H1 (cell line): ENCODE results near the gene GALK1. TPM values are rescaled to one million over a fixed set of nuclear protein-coding genes. Genes with fewer than 3 reads are reported as not detected.

ENCODE experiments used
- CTCF ChIA-PET: fragments of 300-600 bp; sonication (Branson Sonifier 250); formaldehyde crosslinking; loops from one replicate; lab custom pipeline; 2021; ENCODE audit not compliant: partially characterized antibody; lab: Charles Lee
- POLR2A ChIA-PET: fragments of 300-600 bp; sonication (Branson Sonifier 250); formaldehyde crosslinking; loops from one replicate; lab custom pipeline; 2021; ENCODE audit warnings: inconsistent platforms; ENCODE audit not compliant: partially characterized antibody; lab: Charles Lee
- DNase-seq, 2 experiments: peaks; one replicate each; pipeline versions ENCODE4 v3.0.0 to v3.0.0-alpha.2; 2010 to 2022; ENCODE audit warnings: low spot score in 2 of 2, low read depth in 1 of 2, mixed read lengths in 1 of 2
- FAIRE-seq: peaks from 2 replicates; lab custom pipeline; 2011; peaks lifted over from hg19 to GRCh38; lab: Jason Lieb, UNC
- H2AFZ ChIP-seq: 2 replicates; pipeline ENCODE4 v1.8.1; 2012; ENCODE audit warnings: low read length, inconsistent platforms
- H2AK5ac ChIP-seq: 2 replicates; pipeline ENCODE4 v1.6.1; 2013; ENCODE audit warnings: low read depth, low read length
- H2BK120ac ChIP-seq: replicated peaks from 2 replicates; pipeline ENCODE3; 2013; ENCODE audit warnings: low read depth, low read length, inconsistent platforms
- H2BK12ac ChIP-seq: 2 replicates; pipeline ENCODE4 v1.6.1; 2013; ENCODE audit warnings: low read depth, low read length
- H2BK15ac ChIP-seq: 2 replicates; pipeline ENCODE4 v1.6.1; 2013; ENCODE audit warnings: low read length
- H2BK20ac ChIP-seq: 2 replicates; pipeline ENCODE4 v1.6.1; 2013; ENCODE audit warnings: low read length
- H2BK5ac ChIP-seq: 2 replicates; pipeline ENCODE4 v1.6.1; 2013; ENCODE audit warnings: low read depth, low read length
- H3K14ac ChIP-seq: 2 replicates; pipeline ENCODE4 v1.6.1; 2013; ENCODE audit warnings: inconsistent platforms; ENCODE audit not compliant: insufficient read length
- H3K18ac ChIP-seq: 2 replicates; pipeline ENCODE4 v1.6.1; 2013; ENCODE audit warnings: low read length; ENCODE audit errors: extremely low read depth
- H3K23ac ChIP-seq: 2 replicates; pipeline ENCODE4 v1.6.1; 2013; ENCODE audit warnings: inconsistent platforms; ENCODE audit not compliant: insufficient read length
- H3K23me2 ChIP-seq: 2 replicates; pipeline ENCODE4 v1.6.1; 2013; ENCODE audit warnings: low read depth, low read length
- H3K27ac ChIP-seq: 2 replicates; pipeline ENCODE4 v1.6.1; 2011; ENCODE audit warnings: low read depth, low read length, inconsistent platforms
- H3K27me3 ChIP-seq, 4 experiments: replicated peaks in 1 of 4; 1 replicate in 1 of 4; 2 replicates in 3 of 4; pipeline versions ENCODE4 v1.6.1 to v1.8.1; 2011 to 2013; ENCODE audit warnings: low read length in 3 of 4, mild to moderate bottlenecking in 3 of 4, inconsistent platforms in 2 of 4, mixed read lengths in 2 of 4, moderate library complexity in 1 of 4; ENCODE audit not compliant: control insufficient read depth in 3 of 4, insufficient read depth in 3 of 4; ENCODE audit errors: extremely low read depth in 1 of 4
- H3K36me3 ChIP-seq, 4 experiments: 2 replicates each; pipeline versions ENCODE4 v1.6.1 to v1.8.1; 2011 to 2013; ENCODE audit warnings: mild to moderate bottlenecking in 4 of 4, low read length in 3 of 4, moderate library complexity in 2 of 4, control low read depth in 1 of 4, inconsistent platforms in 1 of 4; ENCODE audit not compliant: insufficient read depth in 4 of 4, control insufficient read depth in 2 of 4
- H3K4ac ChIP-seq: replicated peaks from 2 replicates; pipeline ENCODE3; 2013; ENCODE audit warnings: low read length, low read depth, mixed read lengths, inconsistent platforms; ENCODE audit not compliant: insufficient read length
- H3K4me1 ChIP-seq, 4 experiments: replicated peaks in 1 of 4; 1 replicate in 1 of 4; 2 replicates in 3 of 4; pipeline versions ENCODE4 v1.6.1 to v1.8.1; 2011 to 2013; ENCODE audit warnings: low read length in 3 of 4, inconsistent platforms in 2 of 4, mixed read lengths in 1 of 4; ENCODE audit not compliant: insufficient read depth in 4 of 4, control insufficient read depth in 3 of 4
- H3K4me2 ChIP-seq, 2 experiments: 2 replicates each; pipeline versions ENCODE4 v1.6.1 to v1.8.1; 2011 to 2013; ENCODE audit warnings: low read depth in 2 of 2, low read length in 2 of 2, control low read depth in 1 of 2, inconsistent platforms in 1 of 2, mild to moderate bottlenecking in 1 of 2; ENCODE audit not compliant: insufficient read depth in 1 of 2
- H3K4me3 ChIP-seq, 4 experiments: fragments of 200-600, 300-600 bp in 1 of 4; sonication (generic), shearing (Covaris generic), sonication (Bioruptor Twin) in 1 of 4; 2 replicates each; pipeline versions ENCODE4 v1.5.1 to v1.8.1; 2011 to 2016; ENCODE audit warnings: low read length in 4 of 4, low read depth in 3 of 4, control low read depth in 2 of 4, inconsistent platforms in 2 of 4, mild to moderate bottlenecking in 2 of 4, mixed read lengths in 1 of 4, moderate library complexity in 1 of 4; ENCODE audit not compliant: insufficient read depth in 2 of 4; ENCODE audit errors: extremely low read depth in 1 of 4
- H3K56ac ChIP-seq: replicated peaks from 2 replicates; pipeline ENCODE3; 2013; ENCODE audit warnings: low read depth, mild to moderate bottlenecking, mixed read lengths, low read length, inconsistent platforms; ENCODE audit not compliant: insufficient read length
- H3K79me1 ChIP-seq: 2 replicates; pipeline ENCODE4 v1.6.1; 2013; ENCODE audit warnings: low read depth, low read length, control low read depth
- H3K79me2 ChIP-seq, 2 experiments: 2 replicates each; pipeline versions ENCODE4 v1.6.1 to v1.8.1; 2012 to 2013; ENCODE audit warnings: low read length in 2 of 2, mild to moderate bottlenecking in 2 of 2, inconsistent platforms in 1 of 2; ENCODE audit not compliant: insufficient read depth in 2 of 2, control insufficient read depth in 1 of 2
- H3K9ac ChIP-seq, 4 experiments: replicated peaks in 1 of 4; 1 replicate in 1 of 4; 2 replicates in 3 of 4; pipeline versions ENCODE4 v1.6.1 to v1.8.1; 2011 to 2013; ENCODE audit warnings: low read depth in 3 of 4, low read length in 3 of 4, control low read depth in 2 of 4, mild to moderate bottlenecking in 2 of 4, moderate library complexity in 2 of 4, inconsistent platforms in 1 of 4; ENCODE audit errors: extremely low read depth in 1 of 4
- H3K9me3 ChIP-seq, 2 experiments: 2 replicates each; pipeline versions ENCODE4 v1.6.1 to v1.8.1; 2012 to 2013; ENCODE audit warnings: mild to moderate bottlenecking in 2 of 2, moderate library complexity in 2 of 2, control low read depth in 1 of 2, inconsistent platforms in 1 of 2, low read depth in 1 of 2, low read length in 1 of 2, mixed read lengths in 1 of 2; ENCODE audit not compliant: insufficient read depth in 2 of 2
- H4K20me1 ChIP-seq, 2 experiments: replicated peaks in 1 of 2; 2 replicates each; pipeline versions ENCODE3 to v1.8.1; 2011 to 2013; ENCODE audit warnings: inconsistent platforms in 2 of 2, low read length in 2 of 2, mild to moderate bottlenecking in 1 of 2; ENCODE audit not compliant: insufficient read depth in 2 of 2, control insufficient read depth in 1 of 2
- H4K5ac ChIP-seq: 2 replicates; pipeline ENCODE4 v1.6.1; 2013; ENCODE audit warnings: low read length, low read depth, mixed read lengths, inconsistent platforms; ENCODE audit not compliant: insufficient read length
- H4K8ac ChIP-seq: 2 replicates; pipeline ENCODE4 v1.8.0; 2013; ENCODE audit warnings: mild to moderate bottlenecking, moderate library complexity, low read length, inconsistent platforms; ENCODE audit not compliant: insufficient read depth; ENCODE audit errors: extremely low read depth
- H4K91ac ChIP-seq: replicated peaks from 2 replicates; pipeline ENCODE3; 2013; ENCODE audit warnings: low read length, mixed read lengths, inconsistent platforms; ENCODE audit not compliant: insufficient read length
- BRCA1 ChIP-seq: IDR thresholded peaks from 2 replicates; pipeline ENCODE4 v1.6.1; 2012; ENCODE audit warnings: low read depth, low read length, improper control_type of control experiment
- CEBPB ChIP-seq: IDR thresholded peaks from 2 replicates; pipeline ENCODE4 v1.6.1; 2012; ENCODE audit warnings: low read depth, low read length
- POLR2A ChIP-seq, 2 experiments: IDR thresholded peaks; 1 replicate in 1 of 2; 2 replicates in 1 of 2; pipeline ENCODE4 v1.6.1; 2011; ENCODE audit warnings: low read depth in 2 of 2, low read length in 2 of 2, mild to moderate bottlenecking in 2 of 2; ENCODE audit errors: control extremely low read depth in 1 of 2
- POLR2AphosphoS5 ChIP-seq: IDR thresholded peaks from 2 replicates; pipeline ENCODE4 v1.6.1; 2011; ENCODE audit warnings: low read depth, low read length
- SUZ12 ChIP-seq: fragments of 200-600 bp; sonication (generic); IDR thresholded peaks from 2 replicates; pipeline ENCODE4 v1.6.1; 2012; ENCODE audit warnings: mild to moderate bottlenecking, inconsistent platforms, low read length, moderate library complexity, mixed read lengths
- WGBS, 2 experiments: shearing (Covaris generic) in 1 of 2; methylation state at CpG; one replicate each; pipeline versions ENCODE4 v1.1.6 to v1.1.7; 2013 to 2015; ENCODE audit warnings: low lambda C conversion rate in 2 of 2, mixed read lengths in 2 of 2, inconsistent platforms in 1 of 2, low coverage in 1 of 2, missing lambda C conversion rate in 1 of 2; ENCODE audit not compliant: insufficient replicate concordance in 2 of 2, insufficient coverage in 1 of 2, insufficient read length in 1 of 2; ENCODE audit errors: extremely low coverage in 1 of 2, missing lambda C conversion rate in 1 of 2; 5-methylcytosine and 5-hydroxymethylcytosine counted together
- polyA plus RNA-seq, 7 experiments: library from polyadenylated mRNA; depleted of rRNA in 3 of 7; stranded (reverse) in 5 of 7; unstranded in 2 of 7; fragments of >200 nt in 5 of 7; fragments of 200-250 nt in 2 of 7; gene quantifications; 1 replicate in 5 of 7; 2 replicates in 1 of 7; 4 replicates in 1 of 7; pipeline versions ENCODE4 v1.2.1 to v1.2.3, GENCODE V29; 2011 to 2013; ENCODE audit warnings: missing spikeins in 2 of 7, mixed read lengths in 2 of 7
- total RNA-seq: library from RNA; stranded (reverse); fragmentation: NEBNext Ultra II Directional; extraction: Animal tissue kit (Norgen Biotek cat#: 25700); gene quantifications from 2 replicates; pipeline ENCODE4 v1.2.1, GENCODE V29; 2021
- TF ChIP-seq, protein P1 (sequence below), 3 experiments: IDR thresholded peaks; 1 replicate in 2 of 3; 2 replicates in 1 of 3; pipeline versions ENCODE4 v1.5.1 to v1.6.1; 2011; ENCODE audit warnings: low read length in 3 of 3, mild to moderate bottlenecking in 3 of 3, inconsistent platforms in 2 of 3, low read depth in 1 of 3, moderate library complexity in 1 of 3; ENCODE audit not compliant: insufficient read depth in 1 of 3; ENCODE audit errors: control extremely low read depth in 1 of 3
- TF ChIP-seq, protein P2 (sequence below): IDR thresholded peaks from 2 replicates; pipeline ENCODE4 v1.6.1; 2012; ENCODE audit warnings: inconsistent platforms

The GALK1 gene
- total and polyA plus RNA-seq, 2 of the 8 experiments (the other 6 are each of a cell fraction or from before 2014, with no cell fraction given) = 34.1 to 47.9 TPM

DNA sequence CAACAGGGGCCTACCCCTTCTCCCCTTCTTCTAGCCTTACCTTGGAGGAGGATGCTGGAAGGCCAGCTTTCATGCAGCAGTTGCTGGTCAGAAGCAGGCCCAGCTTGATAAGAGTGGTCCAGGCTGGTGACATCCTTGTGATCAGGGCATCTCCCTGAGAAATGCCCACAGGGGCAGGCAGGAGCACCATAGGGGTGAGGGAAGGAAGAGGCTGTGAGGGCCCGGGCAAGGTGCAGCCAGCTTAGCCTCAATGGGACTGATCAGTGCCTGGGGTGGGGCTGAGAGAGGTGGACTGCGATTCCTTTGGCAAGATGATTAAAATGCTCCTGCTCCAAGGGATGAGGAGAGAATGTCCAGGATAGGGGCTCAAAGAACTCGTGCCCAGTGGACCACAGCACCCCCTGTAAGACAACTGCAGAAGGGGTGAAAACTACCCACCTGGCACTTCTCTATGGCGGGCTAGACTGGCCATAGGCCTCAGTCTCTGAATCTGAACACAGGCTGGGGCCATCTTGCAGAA lies 9.5 kb upstream of the GALK1 start:
- 95% methylated on average over 4 of the region's 4 CpGs; no CpG with 5 or more reads in 1 of the 2 experiments for WGBS, 2 experiments
- no peak for DNase-seq
- Histone ChIP-seq H2BK5ac (no peak overlapping the region), H3K14ac (no peak overlapping the region), H3K79me2 (peaks cover 3 to 28% of the 10 kb centered on the region in 2 experiments; a peak in 3 of 4 replicates), H2BK15ac (no peak overlapping the region), H3K79me1 (no peaks in the 10 kb centered on the region), H3K23ac (no peak overlapping the region), H3K4me2 (no peak overlapping the region), H3K36me3 (peaks cover 0 to 29% (median 14%) of the 10 kb centered on the region in 4 experiments; a peak in 5 of 8 replicates), H2BK12ac (no peak overlapping the region; the same call in 1 of the 2 replicates), H3K4ac (no peak overlapping the region), H2BK20ac (no peak overlapping the region), H4K5ac (no peak overlapping the region), H3K18ac (no peak overlapping the region), H3K9ac (no peak overlapping the region; a peak in 1 of 7 replicates), H3K4me1 (peaks cover 0 to 4% (median 0%) of the 10 kb centered on the region in 4 experiments; a peak in 4 of 7 replicates), H3K4me3 (no peak overlapping the region), H4K8ac (0 out of 2 replicates have a peak overlapping the region, but pooled peaks have one; percentile 45), H4K20me1 (peaks cover 10 to 12% of the 10 kb centered on the region in 2 experiments), H3K27me3 (no peaks in the 10 kb centered on the region), H2AFZ (no peak overlapping the region), H3K23me2 (no peaks in the 10 kb centered on the region), H3K27ac (no peak overlapping the region), H3K9me3 (no peaks in the 10 kb centered on the region), H2BK120ac (no peak overlapping the region), H2AK5ac (no peak overlapping the region), H3K56ac (no peak overlapping the region), H4K91ac (no peak overlapping the region)
- POLR2A ChIA-PET = interaction anchor here (1.0 to 8.5 kb wide), 10 partner anchors 11 to 257 kb away, joined by 3 to 425 read pairs (median 24); partner anchors contain the start of genes GALK1, ITGB4, TRIM47 and UNK
- CTCF ChIA-PET = interaction anchor here (0.8 to 21.4 kb wide), 9 partner anchors 10 to 133 kb away, joined by 3 to 359 read pairs (median 4); partner anchors contain the start of genes GALK1 and UNK
- TF ChIP-seq POLR2AphosphoS5 (0 out of 2 replicates have a peak, but pooled peaks have one; percentile 10), POLR2A (IDR thresholded peaks at IDR 0.05; ENCODE audit: control extremely low read depth in 1 of 2, low read depth in 2 of 2, low read length in 2 of 2) (no peak), SUZ12 (no peak), CEBPB (no peak), BRCA1 (no peak)
- TF ChIP-seq, protein P1, sequence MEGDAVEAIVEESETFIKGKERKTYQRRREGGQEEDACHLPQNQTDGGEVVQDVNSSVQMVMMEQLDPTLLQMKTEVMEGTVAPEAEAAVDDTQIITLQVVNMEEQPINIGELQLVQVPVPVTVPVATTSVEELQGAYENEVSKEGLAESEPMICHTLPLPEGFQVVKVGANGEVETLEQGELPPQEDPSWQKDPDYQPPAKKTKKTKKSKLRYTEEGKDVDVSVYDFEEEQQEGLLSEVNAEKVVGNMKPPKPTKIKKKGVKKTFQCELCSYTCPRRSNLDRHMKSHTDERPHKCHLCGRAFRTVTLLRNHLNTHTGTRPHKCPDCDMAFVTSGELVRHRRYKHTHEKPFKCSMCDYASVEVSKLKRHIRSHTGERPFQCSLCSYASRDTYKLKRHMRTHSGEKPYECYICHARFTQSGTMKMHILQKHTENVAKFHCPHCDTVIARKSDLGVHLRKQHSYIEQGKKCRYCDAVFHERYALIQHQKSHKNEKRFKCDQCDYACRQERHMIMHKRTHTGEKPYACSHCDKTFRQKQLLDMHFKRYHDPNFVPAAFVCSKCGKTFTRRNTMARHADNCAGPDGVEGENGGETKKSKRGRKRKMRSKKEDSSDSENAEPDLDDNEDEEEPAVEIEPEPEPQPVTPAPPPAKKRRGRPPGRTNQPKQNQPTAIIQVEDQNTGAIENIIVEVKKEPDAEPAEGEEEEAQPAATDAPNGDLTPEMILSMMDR (IDR thresholded peaks at IDR 0.05; ENCODE audit: control extremely low read depth in 1 of 3, insufficient read depth in 1 of 3, low read depth in 1 of 3, low read length in 3 of 3) = no peak
- TF ChIP-seq, protein P2, sequence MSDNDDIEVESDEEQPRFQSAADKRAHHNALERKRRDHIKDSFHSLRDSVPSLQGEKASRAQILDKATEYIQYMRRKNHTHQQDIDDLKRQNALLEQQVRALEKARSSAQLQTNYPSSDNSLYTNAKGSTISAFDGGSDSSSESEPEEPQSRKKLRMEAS = no peak
- no peak for FAIRE-seq
